Osteocyte (in vitro differentiated cells): ENCODE results near the gene SACS. TPM values are rescaled to one million over a fixed set of nuclear protein-coding genes. Genes with fewer than 3 reads are reported as not detected.

Source experiments
- DNase-seq: peaks from one replicate; pipeline ENCODE4 v3.0.0; 2021; ENCODE audit warnings: mixed read lengths; ENCODE audit not compliant: unreplicated experiment; ENCODE audit errors: extremely low spot score
- H3K27ac Mint-ChIP-seq: one replicate; pipeline ENCODE4 v1.8.0; 2021; ENCODE audit warnings: mild to moderate bottlenecking, mixed read lengths; ENCODE audit not compliant: unreplicated experiment
- H3K27me3 Mint-ChIP-seq: one replicate; pipeline ENCODE4 v1.8.0; 2021; ENCODE audit warnings: mixed read lengths; ENCODE audit not compliant: unreplicated experiment
- H3K36me3 Mint-ChIP-seq: one replicate; pipeline ENCODE4 v1.8.0; 2021; ENCODE audit warnings: mixed read lengths; ENCODE audit not compliant: unreplicated experiment
- H3K4me1 Mint-ChIP-seq: one replicate; pipeline ENCODE4 v1.8.0; 2021; ENCODE audit warnings: mixed read lengths; ENCODE audit not compliant: unreplicated experiment
- H3K4me3 Mint-ChIP-seq: one replicate; pipeline ENCODE4 v1.8.0; 2021; ENCODE audit warnings: mild to moderate bottlenecking, moderate library complexity, mixed read lengths; ENCODE audit not compliant: unreplicated experiment
- H3K9me3 Mint-ChIP-seq: one replicate; pipeline ENCODE4 v1.8.0; 2021; ENCODE audit warnings: mixed read lengths; ENCODE audit not compliant: unreplicated experiment
- CTCF ChIP-seq: fragments of 200-600 bp; sonication (generic); IDR thresholded peaks from 2 replicates; pipeline ENCODE4 v1.5.0; 2021; ENCODE audit warnings: antibody characterized with exemption, mild to moderate bottlenecking, moderate library complexity
- total RNA-seq: library from RNA; stranded (reverse); gene quantifications from 2 replicates; pipeline ENCODE4 v1.2.1, GENCODE V29; 2021

SACS gene
- total RNA-seq, 1 donor from 2014 or later = 32.1 TPM

- DNase-seq = no peak
- Mint-ChIP-seq H3K27ac (no peak overlapping the region), H3K27me3 (no peaks in the 10 kb centered on the region), H3K4me1 (peaks cover 24% of the 10 kb centered on the region), H3K36me3 (no peaks in the 10 kb centered on the region), H3K4me3 (no peak overlapping the region), H3K9me3 (no peaks in the 10 kb centered on the region)
- no peak for TF ChIP-seq CTCF
These were observed 50.4 kb downstream of the SACS start for GRCh38 chr13:23383151-23383550.

- H3K4me3 Mint-ChIP-seq = no peak overlapping the region
- H3K4me1 Mint-ChIP-seq = peaks cover 37% of the 10 kb centered on the region
- H3K36me3 Mint-ChIP-seq = no peaks in the 10 kb centered on the region
- DNase-seq = no peak
- TF ChIP-seq CTCF = no peak
- no peaks in the 10 kb centered on the region for H3K9me3 Mint-ChIP-seq
- H3K27ac Mint-ChIP-seq = no peak overlapping the region
- no peaks in the 10 kb centered on the region for H3K27me3 Mint-ChIP-seq
These were observed 51.6 kb downstream of the SACS start for GRCh38 chr13:23381866-23382265.

- Mint-ChIP-seq H3K27me3 (no peaks in the 10 kb centered on the region), H3K36me3 (no peaks in the 10 kb centered on the region), H3K27ac (no peak overlapping the region), H3K4me1 (peaks cover 46% of the 10 kb centered on the region), H3K4me3 (no peak overlapping the region), H3K9me3 (no peaks in the 10 kb centered on the region)
- DNase-seq = no peak
- TF ChIP-seq CTCF = no peak
These were observed 53.0 kb downstream of the SACS start for GRCh38 chr13:23380534-23380933.

GRCh38 chr13:23377983-23378632 is 55.4 kb downstream of the SACS start:
- Mint-ChIP-seq H3K4me1 (peaks cover 57% of the 10 kb centered on the region), H3K27me3 (no peaks in the 10 kb centered on the region), H3K4me3 (peak overlapping the region; percentile 10), H3K36me3 (no peaks in the 10 kb centered on the region), H3K27ac (peak overlapping the region; percentile 91), H3K9me3 (no peaks in the 10 kb centered on the region)
- TF ChIP-seq CTCF = no peak
- no peak for DNase-seq

GRCh38 chr13:23377579-23377978 is 55.9 kb downstream of the SACS start:
- Mint-ChIP-seq H3K4me1 (peaks cover 62% of the 10 kb centered on the region), H3K4me3 (peak overlapping the region; percentile 2), H3K36me3 (no peaks in the 10 kb centered on the region), H3K9me3 (no peaks in the 10 kb centered on the region), H3K27me3 (no peaks in the 10 kb centered on the region), H3K27ac (peak overlapping the region; percentile 91)
- DNase-seq = no peak
- TF ChIP-seq CTCF = no peak
